ENCODE measurements around the gene CLSTN2. TPM values are rescaled to one million over a fixed set of nuclear protein-coding genes. Genes with fewer than 3 reads are reported as not detected.

The CLSTN2 gene
- total and polyA plus RNA-seq, 3 donors from 2014 or later = 3.1 to 5.7 (median 3.8) TPM

- H3K4me1 ChIP-seq = no peaks in the 10 kb centered on the region
- TF ChIP-seq POLR2A (IDR thresholded peaks at IDR 0.05) (no peak), CTCF (IDR thresholded peaks at IDR 0.05) (no peak)
- no peaks in the 10 kb centered on the region for H3K27me3 ChIP-seq
- intact Hi-C loops (cut with DNase I; ENCODE audit: low total_unique reads) = no loop called here
- H3K9me3 ChIP-seq = no peaks in the 10 kb centered on the region
- H3K27ac ChIP-seq = no peak overlapping the region
- no peak for DNase-seq
- no peaks in the 10 kb centered on the region for H3K36me3 ChIP-seq (ENCODE audit: low read depth, missing control alignments)
- H3K4me3 ChIP-seq = no peak overlapping the region
- 81 to 88% methylated on average over 5 of the region's 5 CpGs for WGBS, 2 donors
Measured at GRCh38 chr3:139975594-139976365, 40.8 kb downstream of the CLSTN2 start.

- Histone ChIP-seq H3K27me3 (no peaks in the 10 kb centered on the region), H3K4me3 (no peak overlapping the region), H3K4me1 (no peaks in the 10 kb centered on the region), H3K9me3 (no peaks in the 10 kb centered on the region), H3K27ac (no peak overlapping the region), H3K36me3 (ENCODE audit: low read depth, missing control alignments) (no peaks in the 10 kb centered on the region)
- intact Hi-C loops (cut with DNase I; ENCODE audit: low total_unique reads) = no loop called here
- no peak for DNase-seq
- TF ChIP-seq POLR2A (IDR thresholded peaks at IDR 0.05) = no peak
- TF ChIP-seq CTCF (IDR thresholded peaks at IDR 0.05) = no peak
- WGBS, 2 donors = 91 to 100% methylated on average over 3 to 4 of the region's 4 CpGs
Measured at GRCh38 chr3:139978966-139979365, 44.0 kb downstream of the CLSTN2 start.

GRCh38 chr3:139979991-139980390 lies 45.0 kb downstream of the CLSTN2 start:
- H3K4me3 ChIP-seq = no peak overlapping the region
- H3K27ac ChIP-seq = no peak overlapping the region
- 93 to 97% methylated on average over 1 of the region's 1 CpG for WGBS, 2 donors
- no peaks in the 10 kb centered on the region for H3K4me1 ChIP-seq
- intact Hi-C loops (cut with DNase I; ENCODE audit: low total_unique reads) = no loop called here
- H3K36me3 ChIP-seq (ENCODE audit: low read depth, missing control alignments) = no peaks in the 10 kb centered on the region
- no peaks in the 10 kb centered on the region for H3K9me3 ChIP-seq
- H3K27me3 ChIP-seq = no peaks in the 10 kb centered on the region
- TF ChIP-seq CTCF (IDR thresholded peaks at IDR 0.05) = no peak
- TF ChIP-seq POLR2A (IDR thresholded peaks at IDR 0.05) = no peak
- no peak for DNase-seq

GRCh38 chr3:139982404-139982803 lies 47.4 kb downstream of the CLSTN2 start:
- TF ChIP-seq POLR2A (IDR thresholded peaks at IDR 0.05) = no peak
- no peak for TF ChIP-seq CTCF (IDR thresholded peaks at IDR 0.05)
- H3K4me3 ChIP-seq = no peak overlapping the region
- no peak for DNase-seq
- no peaks in the 10 kb centered on the region for H3K4me1 ChIP-seq
- H3K9me3 ChIP-seq = no peaks in the 10 kb centered on the region
- H3K36me3 ChIP-seq (ENCODE audit: low read depth, missing control alignments) = no peaks in the 10 kb centered on the region
- H3K27ac ChIP-seq = no peak overlapping the region
- no peaks in the 10 kb centered on the region for H3K27me3 ChIP-seq
- WGBS, 2 donors = 97 to 100% methylated on average over 1 of the region's 1 CpG
- intact Hi-C loops (cut with DNase I; ENCODE audit: low total_unique reads) = no loop called here

- Histone ChIP-seq H3K4me3 (no peak overlapping the region), H3K36me3 (ENCODE audit: low read depth, missing control alignments) (no peaks in the 10 kb centered on the region), H3K4me1 (no peaks in the 10 kb centered on the region), H3K27me3 (no peaks in the 10 kb centered on the region), H3K9me3 (no peaks in the 10 kb centered on the region), H3K27ac (no peak overlapping the region)
- no peak for DNase-seq
- no peak for TF ChIP-seq CTCF (IDR thresholded peaks at IDR 0.05)
- TF ChIP-seq POLR2A (IDR thresholded peaks at IDR 0.05) = no peak
- 86 to 88% methylated on average over 3 of the region's 3 CpGs for WGBS, 2 donors
- intact Hi-C loops (cut with DNase I; ENCODE audit: low total_unique reads) = no loop called here
Measured at GRCh38 chr3:139985576-139985975, 50.6 kb downstream of the CLSTN2 start.
